Measurements from ENCODE around the gene PPM1D.
"Not testable (repeated sequence)": the region's sequence is repeated elsewhere in the genome, so short reads cannot be mapped to it uniquely, and the experiment has no call there.

PPM1D gene

DNA sequence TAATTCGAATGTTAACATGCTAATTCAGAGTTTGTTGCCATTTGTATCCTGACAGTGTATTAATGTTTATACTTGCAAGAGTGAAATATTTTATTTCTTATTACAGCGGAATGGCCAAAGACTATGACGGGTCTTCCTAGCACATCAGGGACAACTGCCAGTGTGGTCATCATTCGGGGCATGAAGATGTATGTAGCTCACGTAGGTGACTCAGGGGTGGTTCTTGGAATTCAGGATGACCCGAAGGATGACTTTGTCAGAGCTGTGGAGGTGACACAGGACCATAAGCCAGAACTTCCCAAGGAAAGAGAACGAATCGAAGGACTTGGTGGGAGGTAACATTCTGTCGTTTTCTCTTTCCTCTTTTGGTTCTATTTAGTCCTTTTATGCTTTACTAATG, 23.4 kb downstream of the PPM1D start:
- DNase-seq: no peak

DNA sequence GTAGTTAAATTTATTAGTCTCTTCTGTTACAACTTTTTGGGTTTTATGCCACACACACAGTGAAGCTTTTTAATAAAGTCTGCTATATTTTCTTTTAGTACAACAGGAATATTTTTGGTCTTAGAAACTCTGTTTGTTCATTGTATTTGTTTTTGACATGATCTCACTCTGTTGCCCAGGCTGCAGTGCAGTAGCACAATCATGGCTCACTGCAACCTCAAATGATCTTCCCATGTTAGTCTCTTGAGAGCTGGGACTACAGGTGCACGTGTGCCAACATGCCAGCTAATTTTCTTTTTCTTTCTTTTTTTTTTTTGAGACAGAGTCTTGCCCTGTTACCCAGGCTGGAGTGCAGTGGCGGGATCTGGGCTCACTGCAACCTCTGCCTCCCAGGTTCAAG, 27.1 kb downstream of the PPM1D start:
- DNase-seq: no peak

DNA sequence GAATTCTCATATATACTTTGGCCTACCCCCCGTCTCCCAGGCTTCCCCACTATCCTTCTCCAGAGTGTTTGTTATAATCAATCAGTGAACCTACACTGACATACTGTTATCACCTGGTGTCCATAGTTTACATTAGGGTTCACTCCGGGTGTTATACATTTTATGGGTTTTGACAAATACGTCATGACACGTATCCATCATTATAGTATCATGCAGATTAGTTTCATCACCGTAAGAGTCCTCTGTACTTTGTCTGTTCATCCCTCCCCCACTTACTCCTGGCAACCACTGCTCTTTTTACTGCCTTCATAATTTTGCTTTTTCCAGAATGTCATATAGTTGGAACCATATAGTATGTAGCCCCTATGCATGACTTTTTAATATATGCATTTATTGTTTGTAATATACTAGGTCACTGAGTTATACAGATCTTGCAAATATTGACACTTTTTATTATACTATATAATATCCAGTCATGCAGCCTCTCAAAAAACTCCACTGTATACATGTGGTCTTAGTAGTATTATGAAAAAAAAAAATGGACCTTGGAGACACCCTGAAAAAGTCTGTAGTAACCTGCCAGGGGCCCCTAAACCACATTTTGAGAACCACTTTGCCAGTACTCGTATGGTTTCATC, 28.4 kb downstream of the PPM1D start:
- DNase-seq: no peak

DNA sequence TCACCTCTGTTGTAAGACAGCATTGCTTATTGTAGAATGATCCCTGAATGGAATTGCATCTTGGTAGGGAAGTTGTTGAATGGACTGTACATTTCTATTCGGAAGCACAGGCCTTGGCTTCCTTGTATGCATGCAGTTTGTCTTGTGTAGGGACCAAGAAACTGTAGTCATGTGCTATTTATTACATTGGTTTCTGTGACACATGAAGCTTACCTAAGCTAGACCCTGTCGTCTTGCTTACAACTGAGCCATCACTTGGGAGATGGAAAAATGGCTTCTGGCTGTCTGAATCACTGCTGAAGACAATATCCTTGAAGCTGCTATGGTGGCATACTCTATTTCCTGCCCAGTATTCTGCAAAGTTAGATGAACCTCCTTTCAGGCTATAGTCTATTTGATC, 29.1 kb downstream of the PPM1D start:
- no peak for DNase-seq

DNA sequence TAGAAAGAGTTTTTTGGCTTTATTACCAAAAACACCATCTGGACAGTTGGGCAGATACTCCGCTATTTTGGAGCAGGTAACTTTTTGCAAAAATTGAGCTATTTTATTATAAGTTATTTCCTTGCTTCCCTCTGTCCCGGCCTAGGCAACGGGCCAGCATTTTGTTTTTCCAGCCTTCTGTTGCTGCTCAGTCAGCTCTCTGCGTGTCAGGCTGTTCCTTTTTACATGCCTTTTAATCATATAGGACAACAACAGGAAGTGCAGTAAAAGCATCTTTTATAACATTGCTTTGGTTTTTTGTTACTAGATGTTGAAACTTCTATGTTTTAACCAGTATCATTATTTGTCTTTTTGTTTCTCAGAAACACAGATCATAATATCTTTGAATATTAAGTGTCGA, 30.4 kb downstream of the PPM1D start:
- no peak for DNase-seq

DNA sequence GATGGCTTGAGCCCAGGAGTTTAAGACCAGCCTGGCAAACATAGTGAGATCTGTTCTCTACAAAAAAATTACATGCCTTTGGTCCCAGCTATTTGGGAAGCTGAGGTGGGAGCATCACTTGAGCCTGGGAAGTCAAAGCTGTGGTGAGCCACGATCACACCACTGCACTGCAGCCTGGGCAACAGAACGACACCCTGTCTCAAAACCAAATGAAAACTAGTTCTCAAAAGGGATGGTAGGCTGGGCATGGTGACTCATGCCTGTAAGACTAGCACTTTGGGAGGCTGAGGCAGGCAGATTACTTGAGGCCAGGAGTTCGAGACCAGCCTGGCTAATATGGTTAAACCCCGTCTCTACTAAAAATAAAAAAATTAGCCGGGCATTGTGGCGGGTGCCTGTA, 31.1 kb downstream of the PPM1D start:
- no peak for DNase-seq

DNA sequence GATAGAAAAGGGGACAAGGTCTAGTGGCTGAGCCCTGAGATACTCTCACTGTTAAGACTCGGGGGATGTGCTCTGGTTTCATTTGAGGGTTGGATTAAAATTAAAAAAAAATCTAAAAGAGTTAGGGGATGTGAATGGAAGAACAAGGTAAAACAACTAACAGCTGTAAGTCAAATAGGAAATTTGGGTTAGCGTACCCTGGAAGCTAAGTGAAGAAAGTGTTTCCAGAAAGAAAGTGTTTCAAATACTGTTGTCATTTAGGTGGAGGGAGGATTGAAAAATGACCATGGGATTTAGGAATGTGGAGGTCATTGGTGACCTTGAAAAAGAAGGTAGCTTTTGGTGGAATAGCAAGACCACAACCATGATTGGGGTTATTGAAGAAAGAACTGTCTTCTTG, 37.7 kb downstream of the PPM1D start:
- no peak for DNase-seq

DNA sequence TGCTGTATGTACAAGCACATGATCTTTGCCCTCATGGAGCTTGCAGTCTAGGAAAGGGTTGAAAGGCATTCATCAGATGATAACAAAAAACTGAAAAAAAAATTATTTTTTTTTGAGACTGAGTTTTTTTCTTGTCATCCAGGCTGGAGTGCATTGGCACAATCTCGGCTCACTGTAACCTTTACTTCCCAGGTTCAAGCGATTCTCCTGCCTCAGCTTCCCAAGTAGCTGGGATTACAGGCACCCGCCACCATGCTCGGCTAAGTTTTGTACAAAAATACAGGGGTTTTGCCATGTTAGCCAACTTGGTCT, 39.0 kb downstream of the PPM1D start:
- no peak for DNase-seq

DNA sequence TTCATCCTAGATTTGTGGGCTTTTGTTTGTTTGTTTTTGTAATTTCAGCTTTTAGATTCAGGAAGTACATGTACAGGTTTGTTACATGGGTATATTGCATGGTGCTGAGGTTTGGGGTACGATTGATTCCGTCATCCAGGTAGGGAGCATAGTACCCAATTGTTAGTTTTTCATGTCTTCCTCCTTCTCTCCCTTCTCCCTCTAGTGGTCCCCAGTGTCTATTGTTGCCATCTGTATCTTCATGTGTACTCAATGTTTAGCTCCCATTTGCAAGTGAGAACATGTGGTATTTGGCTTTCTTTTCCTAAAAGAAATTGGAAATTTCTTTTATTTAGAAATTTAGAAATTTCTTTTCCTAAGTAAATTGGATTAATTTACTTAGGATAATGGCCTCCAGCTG, 40.5 kb downstream of the PPM1D start:
- DNase-seq: no peak

DNA sequence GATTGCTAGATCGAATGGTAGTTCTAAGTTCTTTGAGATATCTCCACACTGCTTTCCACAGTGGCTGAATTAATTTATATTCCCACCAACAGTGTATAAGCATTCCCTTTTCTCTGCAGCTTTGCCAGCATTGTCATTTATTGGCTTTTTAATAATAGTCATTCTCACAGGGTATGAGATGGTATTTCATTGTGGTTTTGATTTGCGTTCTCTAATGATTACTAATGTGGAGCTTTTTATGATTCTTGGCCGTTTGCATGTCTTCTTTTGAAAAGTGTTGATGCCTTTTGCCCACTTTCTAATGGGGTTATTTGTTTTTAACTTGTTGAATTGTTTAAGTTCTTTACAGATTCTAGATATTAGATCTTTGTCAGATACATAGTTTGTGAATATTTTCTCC, 41.1 kb downstream of the PPM1D start:
- no peak for DNase-seq

DNA sequence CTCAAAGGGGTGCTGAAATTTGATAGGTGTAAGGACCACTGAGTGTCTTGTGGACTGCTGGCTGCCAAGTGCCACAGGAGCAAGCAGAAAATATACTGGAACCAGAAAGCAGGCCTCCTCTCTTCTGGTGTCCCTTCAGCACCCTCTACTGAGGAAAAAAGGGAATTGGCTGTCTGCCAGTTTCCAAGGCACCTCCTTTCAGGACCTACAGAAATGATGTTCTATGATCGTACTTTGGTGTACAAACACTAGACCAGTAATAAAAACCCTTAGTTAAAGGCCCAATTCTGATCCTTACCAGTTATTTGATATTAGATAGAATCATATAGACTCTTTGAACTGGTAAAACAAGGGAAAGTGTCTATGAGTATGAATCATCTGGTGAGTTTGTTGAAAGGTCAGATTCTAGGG, 41.8 kb downstream of the PPM1D start:
- peak; percentile 64 for DNase-seq

DNA sequence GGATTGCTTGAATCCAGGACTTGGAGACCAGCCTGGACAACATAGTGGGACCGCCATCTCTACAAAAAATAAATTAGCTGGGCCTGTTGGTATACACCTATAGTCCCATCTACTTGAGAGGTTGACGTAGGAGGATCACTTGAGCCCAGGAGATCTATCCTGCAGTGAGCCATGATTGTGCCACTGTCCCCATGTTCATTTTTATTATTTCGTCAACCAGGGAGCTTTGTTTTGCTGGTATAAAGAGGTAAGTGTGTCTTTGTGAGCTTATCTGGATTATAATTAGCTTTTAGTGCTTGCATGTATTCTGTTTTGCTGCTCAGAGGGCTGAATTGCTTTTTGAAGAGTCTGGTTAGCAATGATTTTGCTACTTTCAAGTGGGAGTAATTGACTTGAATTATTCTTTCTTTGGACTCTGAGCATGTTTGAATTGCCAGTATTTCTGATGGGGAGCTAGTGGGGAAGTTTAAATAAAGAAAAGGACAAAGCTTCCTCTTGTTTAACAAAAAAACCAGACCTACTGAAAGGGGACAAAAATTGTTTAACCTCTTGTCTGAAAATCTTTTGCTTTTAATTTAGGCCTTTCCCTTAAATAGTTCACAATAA, 46.0 kb downstream of the PPM1D start:
- DNase-seq: no peak

DNA sequence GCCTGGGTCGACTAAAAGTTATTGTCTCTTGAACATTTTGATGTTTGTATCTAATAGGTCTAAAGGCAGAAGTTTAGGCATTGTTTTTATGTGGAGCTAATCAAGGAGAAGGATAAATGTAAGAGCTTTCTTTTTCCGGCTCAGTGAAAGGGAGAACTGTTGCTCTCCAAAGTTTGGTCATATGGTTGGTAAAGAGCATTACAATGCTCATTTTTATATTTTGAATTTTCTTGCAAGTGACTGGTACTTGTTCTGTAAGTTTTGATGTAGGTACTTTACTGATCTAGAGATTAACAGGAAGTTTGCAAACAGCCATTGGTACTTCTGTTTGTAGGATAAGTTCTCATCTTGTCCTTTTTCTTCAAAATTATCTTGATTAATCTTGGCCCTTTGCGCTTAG, 46.7 kb downstream of the PPM1D start:
- no peak for DNase-seq

DNA sequence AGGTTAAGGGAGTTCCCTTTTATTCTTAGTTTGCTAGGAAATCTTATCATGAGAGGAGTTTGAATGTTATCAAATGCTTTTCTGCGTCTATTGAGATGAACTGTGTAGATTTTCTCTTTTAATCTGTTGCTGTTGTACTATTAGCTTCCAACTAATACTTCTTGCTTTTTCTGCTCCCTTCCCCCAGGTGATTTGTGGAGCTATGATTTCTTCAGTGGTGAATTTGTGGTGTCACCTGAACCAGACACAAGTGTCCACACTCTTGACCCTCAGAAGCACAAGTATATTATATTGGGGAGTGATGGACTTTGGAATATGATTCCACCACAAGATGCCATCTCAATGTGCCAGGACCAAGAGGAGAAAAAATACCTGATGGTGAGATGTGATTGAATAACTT, 47.7 kb downstream of the PPM1D start:
- DNase-seq: no peak

DNA sequence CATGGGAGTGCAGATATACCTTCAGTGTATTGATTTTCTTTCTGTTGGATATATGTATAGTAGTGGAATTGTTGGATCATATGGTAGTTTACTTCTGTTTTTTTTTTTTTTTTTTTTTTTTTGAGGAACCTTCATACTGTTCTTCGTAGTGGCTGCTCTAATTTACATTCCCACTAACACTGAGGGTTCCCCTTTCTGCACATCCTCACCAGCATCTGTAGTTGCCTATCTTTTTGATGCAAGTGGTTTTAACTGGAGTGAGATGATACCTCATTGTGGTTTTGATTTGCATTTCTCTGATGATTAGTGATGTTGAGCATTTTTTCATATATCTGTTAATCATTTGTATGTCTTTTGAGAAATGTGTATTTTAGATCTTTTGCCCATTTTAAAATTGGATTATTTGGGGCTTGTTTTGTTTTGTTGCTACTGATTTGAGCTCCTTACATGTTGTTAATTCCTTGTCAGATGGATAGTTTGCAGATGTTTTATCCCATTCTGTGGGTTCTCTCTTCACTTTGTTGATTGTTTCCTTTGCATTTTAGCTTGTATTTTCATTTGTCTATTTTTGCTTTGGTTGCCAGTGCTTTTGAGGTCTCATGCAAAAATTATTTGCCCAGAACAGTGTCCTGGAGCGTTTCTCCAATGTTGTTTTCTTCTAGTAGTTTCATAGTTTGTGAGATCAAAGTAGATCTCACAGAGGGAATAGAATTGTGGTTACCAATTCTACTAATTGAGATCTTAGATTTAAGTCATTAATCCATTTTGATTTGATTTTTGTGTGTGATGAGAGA, 52.7 kb downstream of the PPM1D start:
- no peak for DNase-seq

DNA sequence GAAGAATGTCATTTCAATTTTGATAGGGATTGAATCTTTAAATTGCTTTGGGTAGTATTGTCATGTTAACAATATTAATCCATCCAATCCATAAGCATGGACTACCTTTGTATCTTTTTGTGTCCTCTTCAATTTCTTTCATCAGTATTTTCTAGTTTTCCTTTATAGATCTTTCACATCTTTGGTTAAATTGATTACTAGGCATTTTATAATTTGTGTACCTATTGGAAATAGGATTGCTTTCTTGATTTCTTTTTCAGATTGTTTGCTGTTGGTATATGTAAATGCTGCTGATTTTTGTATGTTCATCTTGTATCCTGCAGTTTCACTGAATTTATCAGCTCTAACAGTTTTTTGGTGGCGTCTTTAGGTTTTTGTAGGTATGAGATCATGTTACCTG, 53.6 kb downstream of the PPM1D start:
- no peak for DNase-seq

DNA sequence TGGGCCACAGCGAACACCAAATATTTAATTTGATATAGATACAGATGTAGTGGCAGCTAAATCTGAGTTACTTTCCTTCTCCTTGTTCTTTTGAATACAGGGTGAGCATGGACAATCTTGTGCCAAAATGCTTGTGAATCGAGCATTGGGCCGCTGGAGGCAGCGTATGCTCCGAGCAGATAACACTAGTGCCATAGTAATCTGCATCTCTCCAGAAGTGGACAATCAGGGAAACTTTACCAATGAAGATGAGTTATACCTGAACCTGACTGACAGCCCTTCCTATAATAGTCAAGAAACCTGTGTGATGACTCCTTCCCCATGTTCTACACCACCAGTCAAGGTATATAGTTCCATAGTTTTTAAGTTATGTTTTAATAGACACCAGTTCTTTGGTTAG, 56.5 kb downstream of the PPM1D start:
- no peak for DNase-seq

DNA sequence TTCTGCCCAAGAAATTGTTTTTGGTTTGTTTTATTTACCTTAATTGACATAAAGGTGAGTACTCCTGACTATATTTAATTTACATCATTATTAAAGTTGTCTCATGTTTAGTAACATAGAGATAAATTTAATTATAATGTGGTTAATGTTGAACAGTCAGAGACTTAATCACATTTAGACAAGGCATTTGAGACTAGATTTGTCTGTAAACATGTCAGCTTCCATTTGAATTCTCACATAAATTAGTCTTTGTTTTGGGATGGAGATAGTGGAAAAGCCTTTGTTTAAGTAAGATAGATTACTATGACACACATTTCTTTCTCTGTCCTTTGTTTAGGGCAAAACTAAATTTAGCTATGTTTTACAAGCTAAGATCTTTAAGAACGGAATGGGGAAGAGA, 59.2 kb downstream of the PPM1D start:
- DNase-seq: no peak

DNA sequence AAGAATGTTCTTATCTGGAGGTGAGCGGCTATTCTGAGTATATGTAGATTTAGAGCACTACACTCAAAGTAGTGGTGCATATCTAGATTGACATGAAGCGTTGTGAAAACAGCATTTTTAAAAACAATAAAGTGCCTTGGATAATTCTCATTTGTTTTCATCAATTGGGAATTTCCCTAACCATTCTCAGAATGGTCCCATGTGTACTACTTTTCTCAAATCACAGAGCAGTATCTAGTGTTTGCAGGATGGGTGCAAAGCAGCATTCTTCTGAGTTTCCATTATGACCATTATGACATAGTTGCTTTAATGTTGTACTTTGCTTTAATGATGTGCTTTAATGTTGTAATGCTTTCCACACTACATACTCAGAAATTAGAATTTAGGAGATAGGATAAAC, 61.5 kb downstream of the PPM1D start:
- no peak for DNase-seq

DNA sequence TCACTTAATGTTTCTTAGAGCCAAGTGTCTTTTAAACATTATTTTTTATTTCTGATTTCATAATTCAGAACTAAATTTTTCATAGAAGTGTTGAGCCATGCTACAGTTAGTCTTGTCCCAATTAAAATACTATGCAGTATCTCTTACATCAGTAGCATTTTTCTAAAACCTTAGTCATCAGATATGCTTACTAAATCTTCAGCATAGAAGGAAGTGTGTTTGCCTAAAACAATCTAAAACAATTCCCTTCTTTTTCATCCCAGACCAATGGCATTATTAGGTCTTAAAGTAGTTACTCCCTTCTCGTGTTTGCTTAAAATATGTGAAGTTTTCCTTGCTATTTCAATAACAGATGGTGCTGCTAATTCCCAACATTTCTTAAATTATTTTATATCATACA, 64.0 kb downstream of the PPM1D start:
- no peak for DNase-seq

DNA sequence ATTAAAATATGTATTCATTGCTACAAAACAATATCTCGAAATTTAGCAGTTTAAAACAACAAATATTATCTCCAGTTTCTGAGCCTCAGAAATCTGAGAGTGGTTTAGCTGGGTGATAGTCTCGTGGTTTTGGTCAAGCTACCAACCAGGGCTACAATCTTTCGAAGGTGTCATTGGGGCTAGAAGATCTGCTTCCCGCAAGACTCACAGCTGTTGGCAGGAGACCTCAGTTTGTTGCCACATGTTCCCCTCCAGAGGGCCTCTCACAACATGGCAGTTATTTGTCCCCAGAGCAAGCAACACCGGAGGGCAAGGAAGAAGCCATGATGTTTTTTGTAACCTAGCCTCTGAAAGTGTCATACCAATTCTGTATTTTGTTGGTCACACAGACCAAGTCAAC, 65.6 kb downstream of the PPM1D start:
- no peak for DNase-seq

DNA sequence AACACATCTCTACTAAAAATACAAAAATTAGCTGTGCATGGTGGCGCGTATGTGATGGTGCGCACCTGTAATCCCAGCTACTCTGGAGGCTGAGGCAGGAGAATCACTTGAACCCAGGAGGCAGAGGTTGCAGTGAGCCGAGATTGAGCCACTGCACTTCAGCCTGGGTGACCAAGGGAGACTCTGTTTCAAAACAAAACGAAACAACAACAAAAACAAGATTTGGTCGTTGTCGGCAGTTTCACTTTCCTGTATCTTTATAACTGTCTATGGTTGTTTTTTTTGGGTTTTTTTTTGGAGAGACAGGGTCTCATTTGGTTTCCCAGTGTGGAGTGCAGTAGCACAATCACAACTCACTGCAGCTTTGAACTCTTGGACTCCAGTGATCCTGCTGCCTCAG, 68.7 kb downstream of the PPM1D start:
- not testable (repeated sequence) for DNase-seq

DNA sequence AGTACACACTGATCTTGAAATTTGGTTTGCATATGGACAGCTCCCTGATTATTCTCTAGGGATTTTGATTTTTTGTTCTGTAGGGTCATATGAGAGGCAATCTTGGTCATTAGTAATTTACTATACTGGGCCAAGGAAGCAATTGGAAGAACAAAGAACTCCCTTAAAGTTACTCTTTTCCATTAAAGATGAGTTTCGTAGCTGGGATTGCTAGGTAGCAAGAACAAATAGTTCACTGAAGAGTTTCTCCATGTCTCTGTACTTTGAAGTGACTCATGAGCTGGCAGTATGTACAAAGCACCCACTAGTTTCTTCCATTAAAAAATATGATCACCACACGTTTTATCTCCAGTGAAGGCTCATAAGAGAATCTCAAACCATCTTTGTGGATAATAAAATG, 71.5 kb downstream of the PPM1D start:
- no peak for DNase-seq

DNA sequence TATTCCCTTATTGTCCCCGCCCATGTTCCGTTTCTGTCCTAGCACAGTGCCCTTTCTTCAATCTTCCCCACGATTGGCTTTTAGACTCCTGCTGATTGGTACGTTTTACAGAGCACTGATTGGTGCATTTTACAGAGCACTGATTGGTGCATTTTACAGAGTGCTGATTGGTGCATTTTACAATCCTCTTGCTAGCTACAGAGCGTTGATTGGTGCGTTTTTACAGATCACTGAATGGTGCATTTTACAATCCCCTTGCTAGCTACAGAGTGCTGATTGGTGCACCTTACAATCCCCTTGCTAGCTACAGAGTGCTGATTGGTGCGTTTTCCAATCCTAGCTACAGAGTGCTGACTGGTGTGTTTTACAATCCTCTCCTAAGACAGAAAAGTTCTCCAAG, 74.6 kb downstream of the PPM1D start:
- DNase-seq: not testable (repeated sequence)

DNA sequence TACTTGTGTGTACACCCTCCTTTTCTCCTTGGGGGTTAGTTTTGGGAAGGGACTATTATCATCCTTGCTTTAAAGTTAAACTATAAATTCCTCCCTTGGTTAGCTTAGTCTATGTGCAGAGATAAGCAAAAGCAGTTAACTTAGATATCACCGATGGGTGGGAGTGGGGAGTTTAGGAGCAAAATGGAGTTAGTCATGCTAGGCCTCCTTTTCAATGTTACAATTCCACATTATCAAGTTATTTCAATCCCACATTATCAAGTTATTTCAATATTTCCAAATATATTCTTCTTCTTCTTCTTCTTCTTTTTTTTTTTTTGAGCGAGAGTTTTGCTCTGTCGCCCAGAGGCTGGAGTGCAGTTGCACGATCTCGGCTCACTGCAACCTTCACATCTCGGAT, 76.0 kb downstream of the PPM1D start:
- DNase-seq: no peak
